ENCODE data around the gene LRWD1. TPM values are rescaled to one million over a fixed set of nuclear protein-coding genes. Genes with fewer than 3 reads are reported as not detected.
"Not testable (repeated sequence)": the region's sequence is repeated elsewhere in the genome, so short reads cannot be mapped to it uniquely, and the experiment has no call there.

The LRWD1 gene
- total and polyA plus RNA-seq, 2 experiments from 2014 or later: 16.0 to 17.8 TPM

DNA sequence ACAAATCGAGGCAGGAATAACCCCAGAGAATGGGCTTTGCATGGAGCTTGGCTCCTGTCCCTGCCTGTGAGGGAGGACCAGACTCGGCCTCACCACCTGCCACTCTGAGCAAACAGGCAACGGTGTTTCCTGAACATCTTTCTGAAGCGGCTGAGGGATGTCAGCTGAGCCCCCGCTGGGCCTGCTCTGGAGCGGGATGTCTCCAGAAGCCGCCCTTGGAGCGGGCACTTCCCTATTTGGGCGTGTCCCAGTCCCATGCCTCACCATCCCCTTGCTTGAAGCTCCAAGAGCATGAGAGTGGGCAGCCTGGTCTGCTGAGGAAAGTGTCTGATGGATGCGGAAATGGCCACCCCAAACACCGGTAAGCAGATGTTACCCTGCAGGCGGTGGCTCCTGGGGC is 10.3 kb upstream of the LRWD1 start:
- Histone ChIP-seq H3K27ac (no peak overlapping the region), H2AFZ (no peak overlapping the region), H3K4me3 (no peak overlapping the region), H3K4me2 (no peak overlapping the region), H3K36me3 (replicated peaks; ENCODE audit: insufficient read depth, low read depth) (no peaks in the 10 kb centered on the region), H3K4me1 (ENCODE audit: insufficient read depth) (no peaks in the 10 kb centered on the region), H3K79me2 (no peaks in the 10 kb centered on the region), H3K9me2 (replicated peaks; ENCODE audit: insufficient read depth) (no peaks in the 10 kb centered on the region), H3K9me3 (ENCODE audit: low read depth) (no peaks in the 10 kb centered on the region), H4K20me1 (ENCODE audit: insufficient read depth, poor library complexity, severe bottlenecking) (no peaks in the 10 kb centered on the region), H3K27me3 (no peaks in the 10 kb centered on the region)
- 83% methylated on average over 12 of the region's 12 CpGs for WGBS (ENCODE audit: low lambda C conversion rate, missing lambda C conversion rate)
- no peak for DNase-seq (ENCODE audit: low spot score)
- TF ChIP-seq, protein P1, sequence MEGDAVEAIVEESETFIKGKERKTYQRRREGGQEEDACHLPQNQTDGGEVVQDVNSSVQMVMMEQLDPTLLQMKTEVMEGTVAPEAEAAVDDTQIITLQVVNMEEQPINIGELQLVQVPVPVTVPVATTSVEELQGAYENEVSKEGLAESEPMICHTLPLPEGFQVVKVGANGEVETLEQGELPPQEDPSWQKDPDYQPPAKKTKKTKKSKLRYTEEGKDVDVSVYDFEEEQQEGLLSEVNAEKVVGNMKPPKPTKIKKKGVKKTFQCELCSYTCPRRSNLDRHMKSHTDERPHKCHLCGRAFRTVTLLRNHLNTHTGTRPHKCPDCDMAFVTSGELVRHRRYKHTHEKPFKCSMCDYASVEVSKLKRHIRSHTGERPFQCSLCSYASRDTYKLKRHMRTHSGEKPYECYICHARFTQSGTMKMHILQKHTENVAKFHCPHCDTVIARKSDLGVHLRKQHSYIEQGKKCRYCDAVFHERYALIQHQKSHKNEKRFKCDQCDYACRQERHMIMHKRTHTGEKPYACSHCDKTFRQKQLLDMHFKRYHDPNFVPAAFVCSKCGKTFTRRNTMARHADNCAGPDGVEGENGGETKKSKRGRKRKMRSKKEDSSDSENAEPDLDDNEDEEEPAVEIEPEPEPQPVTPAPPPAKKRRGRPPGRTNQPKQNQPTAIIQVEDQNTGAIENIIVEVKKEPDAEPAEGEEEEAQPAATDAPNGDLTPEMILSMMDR (IDR thresholded peaks at IDR 0.05; ENCODE audit: poor library complexity): no peak

GRCh38 chr7:102454932-102455331 is 9.9 kb upstream of the LRWD1 start:
- not testable (repeated sequence) for H3K9me2 ChIP-seq (replicated peaks; ENCODE audit: insufficient read depth); H3K36me3 ChIP-seq (replicated peaks; ENCODE audit: insufficient read depth, low read depth); H3K27me3 ChIP-seq; H3K4me1 ChIP-seq (ENCODE audit: insufficient read depth); DNase-seq (ENCODE audit: low spot score); H3K4me3 ChIP-seq; H4K20me1 ChIP-seq (ENCODE audit: insufficient read depth, poor library complexity, severe bottlenecking); H3K79me2 ChIP-seq; H2AFZ ChIP-seq; H3K4me2 ChIP-seq; H3K27ac ChIP-seq; H3K9me3 ChIP-seq (ENCODE audit: low read depth)
- 98% methylated on average over 10 of the region's 10 CpGs for WGBS (ENCODE audit: low lambda C conversion rate, missing lambda C conversion rate)

- Histone ChIP-seq H4K20me1 (ENCODE audit: insufficient read depth, poor library complexity, severe bottlenecking) (no peaks in the 10 kb centered on the region), H3K36me3 (replicated peaks; ENCODE audit: insufficient read depth, low read depth) (no peaks in the 10 kb centered on the region), H3K27me3 (no peaks in the 10 kb centered on the region), H3K9me2 (replicated peaks; ENCODE audit: insufficient read depth) (no peaks in the 10 kb centered on the region), H3K4me3 (no peak overlapping the region), H3K4me2 (no peak overlapping the region), H3K4me1 (ENCODE audit: insufficient read depth) (no peaks in the 10 kb centered on the region), H2AFZ (no peak overlapping the region), H3K27ac (no peak overlapping the region), H3K9me3 (ENCODE audit: low read depth) (no peaks in the 10 kb centered on the region), H3K79me2 (no peaks in the 10 kb centered on the region)
- TF ChIP-seq EZH2 (IDR thresholded peaks at IDR 0.05; ENCODE audit: borderline replicate concordance) (no peak), EZH2phosphoT487 (IDR thresholded peaks at IDR 0.05; ENCODE audit: low read depth, severe bottlenecking, unreplicated experiment) (no peak)
- TF ChIP-seq, protein P1 (IDR thresholded peaks at IDR 0.05; ENCODE audit: poor library complexity): no peak
- WGBS (ENCODE audit: low lambda C conversion rate, missing lambda C conversion rate): 95% methylated on average over 11 of the region's 11 CpGs
- DNase-seq (ENCODE audit: low spot score): no peak
Measured at GRCh38 chr7:102455596-102455995, 9.2 kb upstream of the LRWD1 start.

GRCh38 chr7:102456327-102456726 is 8.5 kb upstream of the LRWD1 start:
- no peaks in the 10 kb centered on the region for H4K20me1 ChIP-seq (ENCODE audit: insufficient read depth, poor library complexity, severe bottlenecking)
- no peak overlapping the region for H3K27ac ChIP-seq
- no peak overlapping the region for H2AFZ ChIP-seq
- no peaks in the 10 kb centered on the region for H3K9me2 ChIP-seq (replicated peaks; ENCODE audit: insufficient read depth)
- TF ChIP-seq EZH2 (IDR thresholded peaks at IDR 0.05; ENCODE audit: borderline replicate concordance) (no peak), EZH2phosphoT487 (IDR thresholded peaks at IDR 0.05; ENCODE audit: low read depth, severe bottlenecking, unreplicated experiment) (no peak)
- TF ChIP-seq, protein P1 (IDR thresholded peaks at IDR 0.05; ENCODE audit: poor library complexity): no peak
- no peak overlapping the region for H3K4me2 ChIP-seq
- 85% methylated on average over 10 of the region's 10 CpGs for WGBS (ENCODE audit: low lambda C conversion rate, missing lambda C conversion rate)
- H3K4me3 ChIP-seq: no peak overlapping the region
- DNase-seq (ENCODE audit: low spot score): no peak
- H3K4me1 ChIP-seq (ENCODE audit: insufficient read depth): no peaks in the 10 kb centered on the region
- H3K36me3 ChIP-seq (replicated peaks; ENCODE audit: insufficient read depth, low read depth): no peaks in the 10 kb centered on the region
- no peaks in the 10 kb centered on the region for H3K9me3 ChIP-seq (ENCODE audit: low read depth)
- no peaks in the 10 kb centered on the region for H3K79me2 ChIP-seq
- H3K27me3 ChIP-seq: no peaks in the 10 kb centered on the region
